ENCODE measurements around the gene MBOAT7.

DNA sequence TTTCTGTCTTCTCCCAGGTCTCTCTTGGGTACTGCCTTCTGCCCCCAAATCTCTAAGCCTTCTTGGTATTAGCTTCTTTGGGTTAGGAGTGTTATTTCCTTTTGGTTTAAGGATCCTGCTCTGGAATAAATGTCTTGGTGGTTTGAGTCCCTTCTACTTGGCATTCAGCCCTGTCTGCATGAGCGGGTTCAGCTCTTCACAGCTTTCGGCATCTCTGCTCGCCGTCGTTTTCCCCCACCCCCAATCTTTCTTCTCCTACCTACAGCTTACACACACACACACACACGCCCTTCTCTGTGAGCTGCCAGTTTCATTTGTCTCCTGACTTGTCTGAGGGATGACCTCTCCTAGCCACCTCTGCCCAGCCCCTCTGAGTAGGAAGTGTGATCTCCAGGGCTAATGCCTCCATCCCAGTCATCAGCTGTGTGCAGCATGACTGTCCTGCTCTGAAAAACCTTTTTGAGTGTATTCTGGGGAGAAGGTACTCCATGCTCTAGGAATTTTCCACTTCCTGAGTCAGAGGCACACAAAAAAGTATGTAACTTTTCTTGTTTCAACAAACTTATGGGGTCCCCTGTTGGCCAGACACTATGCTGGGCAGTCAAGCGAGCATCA is 47.1 kb downstream of the MBOAT7 start:
- TF ChIP-seq, protein P1, sequence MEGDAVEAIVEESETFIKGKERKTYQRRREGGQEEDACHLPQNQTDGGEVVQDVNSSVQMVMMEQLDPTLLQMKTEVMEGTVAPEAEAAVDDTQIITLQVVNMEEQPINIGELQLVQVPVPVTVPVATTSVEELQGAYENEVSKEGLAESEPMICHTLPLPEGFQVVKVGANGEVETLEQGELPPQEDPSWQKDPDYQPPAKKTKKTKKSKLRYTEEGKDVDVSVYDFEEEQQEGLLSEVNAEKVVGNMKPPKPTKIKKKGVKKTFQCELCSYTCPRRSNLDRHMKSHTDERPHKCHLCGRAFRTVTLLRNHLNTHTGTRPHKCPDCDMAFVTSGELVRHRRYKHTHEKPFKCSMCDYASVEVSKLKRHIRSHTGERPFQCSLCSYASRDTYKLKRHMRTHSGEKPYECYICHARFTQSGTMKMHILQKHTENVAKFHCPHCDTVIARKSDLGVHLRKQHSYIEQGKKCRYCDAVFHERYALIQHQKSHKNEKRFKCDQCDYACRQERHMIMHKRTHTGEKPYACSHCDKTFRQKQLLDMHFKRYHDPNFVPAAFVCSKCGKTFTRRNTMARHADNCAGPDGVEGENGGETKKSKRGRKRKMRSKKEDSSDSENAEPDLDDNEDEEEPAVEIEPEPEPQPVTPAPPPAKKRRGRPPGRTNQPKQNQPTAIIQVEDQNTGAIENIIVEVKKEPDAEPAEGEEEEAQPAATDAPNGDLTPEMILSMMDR (conservative IDR thresholded peaks at IDR 0.05; ENCODE audit: low read length), result no peak
- no peak for TF ChIP-seq EZH2phosphoT487 (IDR thresholded peaks at IDR 0.05; ENCODE audit: borderline replicate concordance, low read depth, low read length)
